Fibroblast of skin of right biceps (primary cell): ENCODE data around the gene ETV6.
"Not testable (repeated sequence)": the region's sequence is repeated elsewhere in the genome, so short reads cannot be mapped to it uniquely, and the experiment has no call there.

Source experiments
- DNase-seq: peaks from one replicate; pipeline ENCODE4 v3.0.0-alpha.2; 2013

ETV6 gene

GRCh38 chr12:11896417-11896929, 247.0 kb downstream of the ETV6 start:
- DNase-seq = no peak

GRCh38 chr12:11897923-11898322, 248.4 kb downstream of the ETV6 start:
- no peak for DNase-seq

GRCh38 chr12:11901701-11902524, 252.4 kb downstream of the ETV6 start:
- no peak for DNase-seq

GRCh38 chr12:11902525-11902875, 253.0 kb downstream of the ETV6 start:
- DNase-seq = no peak

- DNase-seq = no peak
These were observed 254.7 kb downstream of the ETV6 start for GRCh38 chr12:11904124-11904523.

GRCh38 chr12:11905534-11905933, 256.1 kb downstream of the ETV6 start:
- no peak for DNase-seq

GRCh38 chr12:11906286-11906935, 256.9 kb downstream of the ETV6 start:
- DNase-seq = peak; percentile 74

- DNase-seq = no peak
These were observed 258.2 kb downstream of the ETV6 start for GRCh38 chr12:11907625-11908024.

- DNase-seq = not testable (repeated sequence)
These were observed 259.9 kb downstream of the ETV6 start for GRCh38 chr12:11909406-11909805.

- DNase-seq = no peak
These were observed 266.6 kb downstream of the ETV6 start for GRCh38 chr12:11916113-11916512.

- no peak for DNase-seq
These were observed 267.3 kb downstream of the ETV6 start for GRCh38 chr12:11916771-11917170.

GRCh38 chr12:11917501-11917900, 268.0 kb downstream of the ETV6 start:
- no peak for DNase-seq

- DNase-seq = no peak
These were observed 270.8 kb downstream of the ETV6 start for GRCh38 chr12:11920231-11920630.

GRCh38 chr12:11922361-11922760, 272.9 kb downstream of the ETV6 start:
- DNase-seq = no peak

- DNase-seq = no peak
These were observed 273.6 kb downstream of the ETV6 start for GRCh38 chr12:11923067-11923466.

- DNase-seq = no peak
These were observed 277.9 kb downstream of the ETV6 start for GRCh38 chr12:11927286-11927935.

GRCh38 chr12:11929714-11930113, 280.2 kb downstream of the ETV6 start:
- no peak for DNase-seq

- no peak for DNase-seq
These were observed 289.7 kb downstream of the ETV6 start for GRCh38 chr12:11939223-11939622.

GRCh38 chr12:11941606-11942337, 292.3 kb downstream of the ETV6 start:
- peak; percentile 91 for DNase-seq

GRCh38 chr12:11943919-11944700, 294.6 kb downstream of the ETV6 start:
- DNase-seq = no peak
